HepG2 (cell line): ENCODE results near the gene PCGF3. TPM values are rescaled to one million over a fixed set of nuclear protein-coding genes. Genes with fewer than 3 reads are reported as not detected.

Experiments used
- E2F1 ChIP-seq: sonication (generic); formaldehyde crosslinking; IDR thresholded peaks from 2 replicates; pipeline ENCODE4 v1.5.0; 2020; ENCODE audit warnings: missing genetic modification reagents
- GABPB1 ChIP-seq: IDR thresholded peaks from 2 replicates; pipeline ENCODE4 v1.6.1; 2016; ENCODE audit warnings: mild to moderate bottlenecking, missing genetic modification reagents, moderate library complexity, missing compliant biosample characterization
- HNRNPUL1 ChIP-seq: fragments of 200-400 bp; formaldehyde crosslinking; IDR thresholded peaks from 2 replicates; pipeline ENCODE4 v1.6.1; 2017; ENCODE audit warnings: low read depth, mild to moderate bottlenecking, low read length, moderate library complexity
- NFRKB ChIP-seq: fragments of 450-650 bp; IDR thresholded peaks from 2 replicates; pipeline ENCODE4 v1.6.1; 2017
- NPAS2 ChIP-seq: sonication (generic); formaldehyde crosslinking; IDR thresholded peaks from 2 replicates; pipeline ENCODE4 v1.8.0; 2022; ENCODE audit warnings: mild to moderate bottlenecking, missing genetic modification reagents, borderline replicate concordance
- NR2C2 ChIP-seq: sonication (generic); formaldehyde crosslinking; IDR thresholded peaks from 2 replicates; pipeline ENCODE4 v1.4.0; 2020; ENCODE audit warnings: missing genetic modification reagents, mild to moderate bottlenecking, moderate library complexity, borderline replicate concordance
- PATZ1 ChIP-seq: sonication (generic); formaldehyde crosslinking; IDR thresholded peaks from 2 replicates; pipeline ENCODE4 v1.4.0; 2020; ENCODE audit warnings: missing genetic modification reagents
- PAWR ChIP-seq: sonication (generic); formaldehyde crosslinking; IDR thresholded peaks from 2 replicates; pipeline ENCODE4 v1.4.0; 2020; ENCODE audit warnings: missing genetic modification reagents, mild to moderate bottlenecking, borderline replicate concordance
- POGZ ChIP-seq: sonication (generic); formaldehyde crosslinking; IDR thresholded peaks from 2 replicates; pipeline ENCODE4 v1.4.0; 2020; ENCODE audit warnings: mild to moderate bottlenecking, missing genetic modification reagents
- PRPF4 ChIP-seq: fragments of 200-400 bp; formaldehyde crosslinking; IDR thresholded peaks from 2 replicates; pipeline ENCODE4 v1.6.1; 2016; ENCODE audit warnings: low read length, low read depth; ENCODE audit not compliant: poor library complexity, severe bottlenecking
- ZNF639 ChIP-seq: conservative IDR thresholded peaks from 2 replicates; pipeline ENCODE4 v1.6.1; 2018; ENCODE audit warnings: missing genetic modification reagents
- ZNF841 ChIP-seq: sonication (generic); formaldehyde crosslinking; IDR thresholded peaks from 2 replicates; pipeline ENCODE4 v1.8.1; 2023; ENCODE audit warnings: missing genetic modification reagents, borderline replicate concordance
- ZNF879 ChIP-seq: sonication (generic); formaldehyde crosslinking; IDR thresholded peaks from 2 replicates; pipeline ENCODE4 v1.8.1; 2023; ENCODE audit warnings: missing genetic modification reagents
- polyA plus RNA-seq, 8 experiments: library from polyadenylated mRNA; depleted of rRNA in 3 of 8; stranded (reverse) in 7 of 8; unstranded in 1 of 8; fragments of >200 nt; fragmentation: Illumina TruSeq in 4 of 8; extraction: Trizol in 4 of 8; gene quantifications; 2 replicates each; pipeline versions ENCODE4 v1.2.1 to v1.2.3, GENCODE V29; 2011 to 2016; ENCODE audit warnings: low read depth in 4 of 8, missing spikeins in 1 of 8, mixed read lengths in 1 of 8; ENCODE audit not compliant: insufficient read depth in 1 of 8
- total RNA-seq, 5 experiments: library from RNA; depleted of rRNA; stranded (reverse); fragments of >200 nt; fragmentation: Illumina TruSeq; extraction: Trizol; gene quantifications; 2 replicates each; pipeline ENCODE4 v1.2.3, GENCODE V29; 2016; ENCODE audit warnings: low read depth in 1 of 5
- TF ChIP-seq, protein P1 (sequence below): sonication (generic); formaldehyde crosslinking; conservative IDR thresholded peaks from 2 replicates; pipeline ENCODE4 v1.4.0; 2020; ENCODE audit warnings: mild to moderate bottlenecking, missing genetic modification reagents, moderate library complexity
- TF ChIP-seq, protein P2 (sequence below): sonication (generic); formaldehyde crosslinking; IDR thresholded peaks from 2 replicates; pipeline ENCODE4 v1.5.1; 2020; ENCODE audit warnings: missing genetic modification reagents, mild to moderate bottlenecking, borderline replicate concordance
- TF ChIP-seq, protein P3 (sequence below): sonication (generic); formaldehyde crosslinking; conservative IDR thresholded peaks from 2 replicates; pipeline ENCODE4 v1.5.0; 2020; ENCODE audit warnings: missing genetic modification reagents

The PCGF3 gene
- total and polyA plus RNA-seq, 2 of the 13 experiments (the other 11 are each of a cell fraction or from before 2014, with no cell fraction given) = 28.6 to 66.2 TPM

- TF ChIP-seq PATZ1 (peak; percentile 85), ZNF841 (CRISPR knock-in tag) (no peak), PRPF4 (no peak), ZNF639 (CRISPR knock-in tag) (no peak), ZNF879 (CRISPR knock-in tag) (0 out of 2 replicates have a peak, but pooled peaks have one; percentile 6), PAWR (CRISPR knock-in tag) (no peak), POGZ (CRISPR knock-in tag) (peak; percentile 68), E2F1 (CRISPR knock-in tag) (peak; percentile 55; the same call in 1 of the 2 replicates), NPAS2 (CRISPR knock-in tag) (no peak), HNRNPUL1 (no peak), NR2C2 (peak; percentile 98), GABPB1 (peak; percentile 95), NFRKB (no peak)
- TF ChIP-seq, protein P1, sequence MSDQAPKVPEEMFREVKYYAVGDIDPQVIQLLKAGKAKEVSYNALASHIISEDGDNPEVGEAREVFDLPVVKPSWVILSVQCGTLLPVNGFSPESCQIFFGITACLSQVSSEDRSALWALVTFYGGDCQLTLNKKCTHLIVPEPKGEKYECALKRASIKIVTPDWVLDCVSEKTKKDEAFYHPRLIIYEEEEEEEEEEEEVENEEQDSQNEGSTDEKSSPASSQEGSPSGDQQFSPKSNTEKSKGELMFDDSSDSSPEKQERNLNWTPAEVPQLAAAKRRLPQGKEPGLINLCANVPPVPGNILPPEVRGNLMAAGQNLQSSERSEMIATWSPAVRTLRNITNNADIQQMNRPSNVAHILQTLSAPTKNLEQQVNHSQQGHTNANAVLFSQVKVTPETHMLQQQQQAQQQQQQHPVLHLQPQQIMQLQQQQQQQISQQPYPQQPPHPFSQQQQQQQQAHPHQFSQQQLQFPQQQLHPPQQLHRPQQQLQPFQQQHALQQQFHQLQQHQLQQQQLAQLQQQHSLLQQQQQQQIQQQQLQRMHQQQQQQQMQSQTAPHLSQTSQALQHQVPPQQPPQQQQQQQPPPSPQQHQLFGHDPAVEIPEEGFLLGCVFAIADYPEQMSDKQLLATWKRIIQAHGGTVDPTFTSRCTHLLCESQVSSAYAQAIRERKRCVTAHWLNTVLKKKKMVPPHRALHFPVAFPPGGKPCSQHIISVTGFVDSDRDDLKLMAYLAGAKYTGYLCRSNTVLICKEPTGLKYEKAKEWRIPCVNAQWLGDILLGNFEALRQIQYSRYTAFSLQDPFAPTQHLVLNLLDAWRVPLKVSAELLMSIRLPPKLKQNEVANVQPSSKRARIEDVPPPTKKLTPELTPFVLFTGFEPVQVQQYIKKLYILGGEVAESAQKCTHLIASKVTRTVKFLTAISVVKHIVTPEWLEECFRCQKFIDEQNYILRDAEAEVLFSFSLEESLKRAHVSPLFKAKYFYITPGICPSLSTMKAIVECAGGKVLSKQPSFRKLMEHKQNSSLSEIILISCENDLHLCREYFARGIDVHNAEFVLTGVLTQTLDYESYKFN (CRISPR knock-in tag) = peak; percentile 63
- TF ChIP-seq, protein P2, sequence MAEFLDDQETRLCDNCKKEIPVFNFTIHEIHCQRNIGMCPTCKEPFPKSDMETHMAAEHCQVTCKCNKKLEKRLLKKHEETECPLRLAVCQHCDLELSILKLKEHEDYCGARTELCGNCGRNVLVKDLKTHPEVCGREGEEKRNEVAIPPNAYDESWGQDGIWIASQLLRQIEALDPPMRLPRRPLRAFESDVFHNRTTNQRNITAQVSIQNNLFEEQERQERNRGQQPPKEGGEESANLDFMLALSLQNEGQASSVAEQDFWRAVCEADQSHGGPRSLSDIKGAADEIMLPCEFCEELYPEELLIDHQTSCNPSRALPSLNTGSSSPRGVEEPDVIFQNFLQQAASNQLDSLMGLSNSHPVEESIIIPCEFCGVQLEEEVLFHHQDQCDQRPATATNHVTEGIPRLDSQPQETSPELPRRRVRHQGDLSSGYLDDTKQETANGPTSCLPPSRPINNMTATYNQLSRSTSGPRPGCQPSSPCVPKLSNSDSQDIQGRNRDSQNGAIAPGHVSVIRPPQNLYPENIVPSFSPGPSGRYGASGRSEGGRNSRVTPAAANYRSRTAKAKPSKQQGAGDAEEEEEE (CRISPR knock-in tag) = no peak
- TF ChIP-seq, protein P3, sequence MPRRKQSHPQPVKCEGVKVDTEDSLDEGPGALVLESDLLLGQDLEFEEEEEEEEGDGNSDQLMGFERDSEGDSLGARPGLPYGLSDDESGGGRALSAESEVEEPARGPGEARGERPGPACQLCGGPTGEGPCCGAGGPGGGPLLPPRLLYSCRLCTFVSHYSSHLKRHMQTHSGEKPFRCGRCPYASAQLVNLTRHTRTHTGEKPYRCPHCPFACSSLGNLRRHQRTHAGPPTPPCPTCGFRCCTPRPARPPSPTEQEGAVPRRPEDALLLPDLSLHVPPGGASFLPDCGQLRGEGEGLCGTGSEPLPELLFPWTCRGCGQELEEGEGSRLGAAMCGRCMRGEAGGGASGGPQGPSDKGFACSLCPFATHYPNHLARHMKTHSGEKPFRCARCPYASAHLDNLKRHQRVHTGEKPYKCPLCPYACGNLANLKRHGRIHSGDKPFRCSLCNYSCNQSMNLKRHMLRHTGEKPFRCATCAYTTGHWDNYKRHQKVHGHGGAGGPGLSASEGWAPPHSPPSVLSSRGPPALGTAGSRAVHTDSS (CRISPR knock-in tag) = no peak
Observed at GRCh38 chr4:674172-675035, 31.2 kb upstream of the PCGF3 start, which contains the start of the genes ATP5ME and MYL5 (continued).
